WTC11 (cell line): Measurements from ENCODE around the gene OR51I2. TPM values are rescaled to one million over a fixed set of nuclear protein-coding genes. Genes with fewer than 3 reads are reported as not detected.

Experiments
- ATAC-seq: fragments of 200-7000 bp; cut with Tn5 transposase; 2 replicates; pipeline ENCODE4 v1.10.0; 2021; ENCODE audit warnings: mild to moderate bottlenecking, moderate library complexity
- CTCF ChIA-PET: fragments of 300-600 bp; sonication (Branson Sonifier 250); formaldehyde crosslinking; loops from one replicate; lab custom pipeline; 2021; ENCODE audit warnings: antibody characterized with exemption; lab: Charles Lee
- POLR2A ChIA-PET: fragments of 350-600 bp; sonication (Branson Sonifier 250); formaldehyde crosslinking; loops from one replicate; lab custom pipeline; 2021; ENCODE audit warnings: antibody characterized with exemption; lab: Charles Lee
- DNase-seq: peaks from one replicate; pipeline ENCODE4 v3.0.0; 2021; ENCODE audit warnings: low spot score
- H3K27ac Mint-ChIP-seq: 2 replicates; pipeline ENCODE4 v1.8.0; 2021; ENCODE audit warnings: mixed read lengths
- H3K27me3 Mint-ChIP-seq: 2 replicates; pipeline ENCODE4 v1.8.0; 2021; ENCODE audit warnings: low read depth, mild to moderate bottlenecking, moderate library complexity, mixed read lengths
- H3K36me3 Mint-ChIP-seq: 2 replicates; pipeline ENCODE4 v1.8.0; 2021; ENCODE audit warnings: mixed read lengths
- H3K4me1 Mint-ChIP-seq: 2 replicates; pipeline ENCODE4 v1.8.0; 2022; ENCODE audit warnings: mixed read lengths
- H3K4me3 Mint-ChIP-seq: 2 replicates; pipeline ENCODE4 v1.8.0; 2021; ENCODE audit warnings: mild to moderate bottlenecking, moderate library complexity, mixed read lengths
- H3K9me3 Mint-ChIP-seq: 2 replicates; pipeline ENCODE4 v1.8.0; 2021; ENCODE audit warnings: mixed read lengths
- AR ChIP-seq: fragments of 250-450 bp; sonication (Bioruptor Pico); IDR thresholded peaks from 2 replicates; pipeline ENCODE4 v1.9.0; 2021; ENCODE audit warnings: mild to moderate bottlenecking
- ELF4 ChIP-seq: sonication (generic); formaldehyde crosslinking; IDR thresholded peaks from 2 replicates; pipeline ENCODE4 v1.8.1; 2022; ENCODE audit warnings: low read depth, mild to moderate bottlenecking, moderate library complexity, missing genetic modification reagents
- ETV6 ChIP-seq: sonication (generic); formaldehyde crosslinking; IDR thresholded peaks from 2 replicates; pipeline ENCODE4 v1.8.1; 2022; ENCODE audit warnings: mild to moderate bottlenecking, missing genetic modification reagents
- FOXJ3 ChIP-seq: sonication (generic); formaldehyde crosslinking; IDR thresholded peaks from 2 replicates; pipeline ENCODE4 v1.9.0; 2021; ENCODE audit warnings: missing genetic modification reagents, mild to moderate bottlenecking, borderline replicate concordance
- GTF2I ChIP-seq: fragments of 250-450 bp; sonication (Bioruptor Pico); conservative IDR thresholded peaks from 2 replicates; pipeline ENCODE4 v1.4.0; 2021; ENCODE audit warnings: mild to moderate bottlenecking
- HMGXB4 ChIP-seq: sonication (generic); formaldehyde crosslinking; IDR thresholded peaks from 2 replicates; pipeline ENCODE4 v1.8.1; 2023; ENCODE audit warnings: mild to moderate bottlenecking, moderate library complexity, missing genetic modification reagents
- OVOL2 ChIP-seq: fragments of 250-450 bp; sonication (Bioruptor Pico); IDR thresholded peaks from 2 replicates; pipeline ENCODE4 v1.9.0; 2021; ENCODE audit warnings: mild to moderate bottlenecking, borderline replicate concordance
- SMAD4 ChIP-seq: sonication (generic); formaldehyde crosslinking; IDR thresholded peaks from 2 replicates; pipeline ENCODE4 v1.8.0; 2022; ENCODE audit warnings: mild to moderate bottlenecking, missing genetic modification reagents
- SOX15 ChIP-seq: fragments of 250-450 bp; sonication (Bioruptor Pico); IDR thresholded peaks from 2 replicates; pipeline ENCODE4 v1.9.0; 2021; ENCODE audit warnings: mild to moderate bottlenecking
- TCF7 ChIP-seq: sonication (generic); formaldehyde crosslinking; IDR thresholded peaks from 2 replicates; pipeline ENCODE4 v1.8.0; 2022; ENCODE audit warnings: mild to moderate bottlenecking, low read depth, missing genetic modification reagents, moderate library complexity
- TEAD1 ChIP-seq: sonication (generic); formaldehyde crosslinking; IDR thresholded peaks from 2 replicates; pipeline ENCODE4 v1.8.0; 2022; ENCODE audit warnings: mild to moderate bottlenecking, missing genetic modification reagents
- TP53 ChIP-seq: sonication (generic); formaldehyde crosslinking; IDR thresholded peaks from 2 replicates; pipeline ENCODE4 v1.8.1; 2023; ENCODE audit warnings: mild to moderate bottlenecking, missing genetic modification reagents
- ZNF138 ChIP-seq: sonication (generic); formaldehyde crosslinking; conservative IDR thresholded peaks from 2 replicates; pipeline ENCODE4 v1.8.1; 2022; ENCODE audit warnings: mild to moderate bottlenecking, moderate library complexity, missing genetic modification reagents
- ZNF396 ChIP-seq: fragments of 250-450 bp; sonication (Bioruptor Pico); IDR thresholded peaks from 2 replicates; pipeline ENCODE4 v1.8.0; 2021; ENCODE audit warnings: mild to moderate bottlenecking, moderate library complexity, borderline replicate concordance
- ZNF671 ChIP-seq: fragments of 250-450 bp; sonication (Bioruptor Pico); IDR thresholded peaks from 2 replicates; pipeline ENCODE4 v1.8.0; 2021; ENCODE audit warnings: mild to moderate bottlenecking
- total RNA-seq: library from RNA; stranded (reverse); gene quantifications from 3 replicates; pipeline ENCODE4 v1.2.3, GENCODE V29; 2021
- TF ChIP-seq, protein P1 (sequence below): sonication (generic); formaldehyde crosslinking; IDR thresholded peaks from 2 replicates; pipeline ENCODE4 v1.8.0; 2023; ENCODE audit warnings: missing genetic modification reagents, mild to moderate bottlenecking, borderline replicate concordance
- TF ChIP-seq, protein P2 (sequence below): sonication (generic); formaldehyde crosslinking; IDR thresholded peaks from 2 replicates; pipeline ENCODE4 v1.8.0; 2022; ENCODE audit warnings: mild to moderate bottlenecking, missing genetic modification reagents
- TF ChIP-seq, protein P3 (sequence below): fragments of 200-600 bp; IDR thresholded peaks from 2 replicates; pipeline ENCODE4 v1.8.0; 2022; ENCODE audit warnings: antibody characterized with exemption

Gene OR51I2
- total RNA-seq, 1 experiment from 2014 or later, result not detected

DNA sequence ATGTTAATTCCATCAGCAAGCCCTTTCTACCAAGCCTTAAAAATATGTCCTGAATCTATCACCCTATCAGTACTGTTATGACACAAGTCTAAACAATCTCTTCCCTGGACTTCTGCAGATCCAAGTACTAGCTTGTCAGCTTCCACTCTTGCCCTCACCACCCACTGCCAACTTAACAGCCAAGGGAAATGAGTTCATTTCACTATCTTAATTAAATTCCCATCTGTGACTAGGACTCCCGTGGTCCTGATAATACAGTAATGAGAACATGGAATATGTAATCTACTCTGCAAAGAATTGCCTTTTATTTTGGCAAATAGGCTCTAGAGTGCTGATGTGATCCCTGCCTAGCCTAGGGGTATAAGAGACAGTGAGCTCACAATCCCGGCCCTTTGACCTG is 50.5 kb downstream of the OR51I2 start:
- no peaks in the 10 kb centered on the region for H3K27me3 Mint-ChIP-seq
- ChIA-PET POLR2A (no interaction called here), CTCF (no interaction called here)
- H3K36me3 Mint-ChIP-seq, result no peaks in the 10 kb centered on the region
- DNase-seq, result no peak
- TF ChIP-seq, protein P1, sequence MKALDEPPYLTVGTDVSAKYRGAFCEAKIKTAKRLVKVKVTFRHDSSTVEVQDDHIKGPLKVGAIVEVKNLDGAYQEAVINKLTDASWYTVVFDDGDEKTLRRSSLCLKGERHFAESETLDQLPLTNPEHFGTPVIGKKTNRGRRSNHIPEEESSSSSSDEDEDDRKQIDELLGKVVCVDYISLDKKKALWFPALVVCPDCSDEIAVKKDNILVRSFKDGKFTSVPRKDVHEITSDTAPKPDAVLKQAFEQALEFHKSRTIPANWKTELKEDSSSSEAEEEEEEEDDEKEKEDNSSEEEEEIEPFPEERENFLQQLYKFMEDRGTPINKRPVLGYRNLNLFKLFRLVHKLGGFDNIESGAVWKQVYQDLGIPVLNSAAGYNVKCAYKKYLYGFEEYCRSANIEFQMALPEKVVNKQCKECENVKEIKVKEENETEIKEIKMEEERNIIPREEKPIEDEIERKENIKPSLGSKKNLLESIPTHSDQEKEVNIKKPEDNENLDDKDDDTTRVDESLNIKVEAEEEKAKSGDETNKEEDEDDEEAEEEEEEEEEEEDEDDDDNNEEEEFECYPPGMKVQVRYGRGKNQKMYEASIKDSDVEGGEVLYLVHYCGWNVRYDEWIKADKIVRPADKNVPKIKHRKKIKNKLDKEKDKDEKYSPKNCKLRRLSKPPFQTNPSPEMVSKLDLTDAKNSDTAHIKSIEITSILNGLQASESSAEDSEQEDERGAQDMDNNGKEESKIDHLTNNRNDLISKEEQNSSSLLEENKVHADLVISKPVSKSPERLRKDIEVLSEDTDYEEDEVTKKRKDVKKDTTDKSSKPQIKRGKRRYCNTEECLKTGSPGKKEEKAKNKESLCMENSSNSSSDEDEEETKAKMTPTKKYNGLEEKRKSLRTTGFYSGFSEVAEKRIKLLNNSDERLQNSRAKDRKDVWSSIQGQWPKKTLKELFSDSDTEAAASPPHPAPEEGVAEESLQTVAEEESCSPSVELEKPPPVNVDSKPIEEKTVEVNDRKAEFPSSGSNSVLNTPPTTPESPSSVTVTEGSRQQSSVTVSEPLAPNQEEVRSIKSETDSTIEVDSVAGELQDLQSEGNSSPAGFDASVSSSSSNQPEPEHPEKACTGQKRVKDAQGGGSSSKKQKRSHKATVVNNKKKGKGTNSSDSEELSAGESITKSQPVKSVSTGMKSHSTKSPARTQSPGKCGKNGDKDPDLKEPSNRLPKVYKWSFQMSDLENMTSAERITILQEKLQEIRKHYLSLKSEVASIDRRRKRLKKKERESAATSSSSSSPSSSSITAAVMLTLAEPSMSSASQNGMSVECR (CRISPR knock-in tag), result no peak
- no peak for TF ChIP-seq AR (CRISPR knock-in tag)
- TF ChIP-seq FOXJ3 (CRISPR knock-in tag), result no peak
- TF ChIP-seq OVOL2 (CRISPR knock-in tag), result no peak
- no peak for TF ChIP-seq ZNF396 (CRISPR knock-in tag)
- TF ChIP-seq ETV6, result no peak
- no peak for TF ChIP-seq ELF4
- no peak for TF ChIP-seq ZNF138 (CRISPR knock-in tag)
- no peak for TF ChIP-seq ZNF671 (CRISPR knock-in tag)
- TF ChIP-seq SMAD4 (CRISPR knock-in tag), result no peak
- no peak for TF ChIP-seq TCF7 (CRISPR knock-in tag)
- no peak for TF ChIP-seq TP53 (CRISPR knock-in tag)
- TF ChIP-seq, protein P2, sequence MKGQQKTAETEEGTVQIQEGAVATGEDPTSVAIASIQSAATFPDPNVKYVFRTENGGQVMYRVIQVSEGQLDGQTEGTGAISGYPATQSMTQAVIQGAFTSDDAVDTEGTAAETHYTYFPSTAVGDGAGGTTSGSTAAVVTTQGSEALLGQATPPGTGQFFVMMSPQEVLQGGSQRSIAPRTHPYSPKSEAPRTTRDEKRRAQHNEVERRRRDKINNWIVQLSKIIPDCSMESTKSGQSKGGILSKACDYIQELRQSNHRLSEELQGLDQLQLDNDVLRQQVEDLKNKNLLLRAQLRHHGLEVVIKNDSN, result no peak
- TF ChIP-seq, protein P3, sequence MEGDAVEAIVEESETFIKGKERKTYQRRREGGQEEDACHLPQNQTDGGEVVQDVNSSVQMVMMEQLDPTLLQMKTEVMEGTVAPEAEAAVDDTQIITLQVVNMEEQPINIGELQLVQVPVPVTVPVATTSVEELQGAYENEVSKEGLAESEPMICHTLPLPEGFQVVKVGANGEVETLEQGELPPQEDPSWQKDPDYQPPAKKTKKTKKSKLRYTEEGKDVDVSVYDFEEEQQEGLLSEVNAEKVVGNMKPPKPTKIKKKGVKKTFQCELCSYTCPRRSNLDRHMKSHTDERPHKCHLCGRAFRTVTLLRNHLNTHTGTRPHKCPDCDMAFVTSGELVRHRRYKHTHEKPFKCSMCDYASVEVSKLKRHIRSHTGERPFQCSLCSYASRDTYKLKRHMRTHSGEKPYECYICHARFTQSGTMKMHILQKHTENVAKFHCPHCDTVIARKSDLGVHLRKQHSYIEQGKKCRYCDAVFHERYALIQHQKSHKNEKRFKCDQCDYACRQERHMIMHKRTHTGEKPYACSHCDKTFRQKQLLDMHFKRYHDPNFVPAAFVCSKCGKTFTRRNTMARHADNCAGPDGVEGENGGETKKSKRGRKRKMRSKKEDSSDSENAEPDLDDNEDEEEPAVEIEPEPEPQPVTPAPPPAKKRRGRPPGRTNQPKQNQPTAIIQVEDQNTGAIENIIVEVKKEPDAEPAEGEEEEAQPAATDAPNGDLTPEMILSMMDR, result no peak
- no peak overlapping the region for H3K4me3 Mint-ChIP-seq
- no peaks in the 10 kb centered on the region for H3K9me3 Mint-ChIP-seq
- no peak overlapping the region for H3K27ac Mint-ChIP-seq
- H3K4me1 Mint-ChIP-seq, result 0 out of 2 replicates have a peak, but pooled peaks cover 3% of the 10 kb centered on the region
- ATAC-seq, result no peak

GRCh38 chr11:5500393-5500801 is 51.3 kb downstream of the OR51I2 start:
- ChIA-PET POLR2A (no interaction called here), CTCF (no interaction called here)
- TF ChIP-seq SOX15 (CRISPR knock-in tag), result no peak
- no peak for TF ChIP-seq GTF2I (CRISPR knock-in tag)
- no peak for TF ChIP-seq TEAD1 (CRISPR knock-in tag)
- no peak for TF ChIP-seq HMGXB4 (CRISPR knock-in tag)
- Mint-ChIP-seq H3K27ac (no peak overlapping the region), H3K36me3 (no peaks in the 10 kb centered on the region), H3K4me1 (0 out of 2 replicates have a peak, but pooled peaks cover 3% of the 10 kb centered on the region), H3K9me3 (no peaks in the 10 kb centered on the region), H3K27me3 (no peaks in the 10 kb centered on the region), H3K4me3 (no peak overlapping the region)
- no peak for DNase-seq
- ATAC-seq, result no peak
